GM12875 (cell line): Measurements from ENCODE around the gene F5.

Experiments used
- H3K4me3 ChIP-seq: one replicate; pipeline ENCODE4 v1.5.1; 2011; ENCODE audit warnings: low read depth, low read length, control low read depth
- TF ChIP-seq, protein P1 (sequence below): IDR thresholded peaks from 2 replicates; pipeline ENCODE4 v1.5.1; 2011; ENCODE audit warnings: low read depth, mild to moderate bottlenecking, control low read depth, inconsistent platforms, low read length, moderate library complexity, borderline replicate concordance; ENCODE audit not compliant: insufficient read depth

The F5 gene

DNA sequence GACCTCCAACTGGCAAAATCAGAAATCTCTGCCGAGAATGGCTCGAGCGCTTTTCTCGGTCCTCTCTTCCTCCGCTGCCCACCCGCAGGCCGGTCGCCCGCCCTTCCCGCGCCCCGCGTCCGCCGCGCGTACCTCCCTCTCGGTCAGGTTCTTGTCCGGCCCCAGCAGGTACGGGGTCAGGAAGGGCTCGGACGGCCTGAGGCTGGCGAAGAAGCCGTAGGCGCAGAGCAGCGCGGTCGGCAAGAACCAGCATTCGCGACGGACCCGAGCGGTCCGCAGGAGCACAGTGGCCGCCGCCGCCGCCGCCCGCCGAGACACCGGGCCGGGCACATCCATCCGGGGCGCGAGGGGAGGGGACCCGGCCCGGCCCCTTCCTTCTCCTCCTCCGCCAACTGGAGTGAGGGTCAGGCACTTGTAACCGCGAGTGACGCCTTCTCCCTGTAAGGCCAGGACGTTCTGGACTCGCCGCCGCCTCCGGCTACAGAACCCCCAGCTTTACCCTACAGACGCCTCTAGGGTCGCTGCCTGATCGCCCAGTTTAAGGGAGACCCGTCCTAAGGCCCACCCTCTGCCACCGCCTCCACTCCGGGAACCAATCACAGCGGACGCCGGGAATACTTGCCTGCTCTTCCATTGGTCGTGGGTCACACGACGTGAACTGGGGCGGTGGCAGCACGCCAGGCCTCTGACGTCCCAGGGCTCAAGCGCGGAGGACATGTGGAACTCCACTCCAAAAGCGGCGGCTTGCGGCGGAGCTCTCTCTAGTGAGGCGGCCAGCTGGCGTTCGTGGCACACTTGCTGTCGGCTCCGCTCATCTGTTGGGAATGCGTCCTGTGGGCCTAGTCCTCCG, 100.6 kb downstream of the F5 start, which contains the start of gene SLC19A2:
TSS of gene SLC19A2 (minus strand) at position 514 of the 850 bp plus-strand sequence. CDS start at position 336, 178 bp downstream.
- H3K4me3 ChIP-seq, result peak within 1 kb of the TSS; percentile 77
- TF ChIP-seq, protein P1, sequence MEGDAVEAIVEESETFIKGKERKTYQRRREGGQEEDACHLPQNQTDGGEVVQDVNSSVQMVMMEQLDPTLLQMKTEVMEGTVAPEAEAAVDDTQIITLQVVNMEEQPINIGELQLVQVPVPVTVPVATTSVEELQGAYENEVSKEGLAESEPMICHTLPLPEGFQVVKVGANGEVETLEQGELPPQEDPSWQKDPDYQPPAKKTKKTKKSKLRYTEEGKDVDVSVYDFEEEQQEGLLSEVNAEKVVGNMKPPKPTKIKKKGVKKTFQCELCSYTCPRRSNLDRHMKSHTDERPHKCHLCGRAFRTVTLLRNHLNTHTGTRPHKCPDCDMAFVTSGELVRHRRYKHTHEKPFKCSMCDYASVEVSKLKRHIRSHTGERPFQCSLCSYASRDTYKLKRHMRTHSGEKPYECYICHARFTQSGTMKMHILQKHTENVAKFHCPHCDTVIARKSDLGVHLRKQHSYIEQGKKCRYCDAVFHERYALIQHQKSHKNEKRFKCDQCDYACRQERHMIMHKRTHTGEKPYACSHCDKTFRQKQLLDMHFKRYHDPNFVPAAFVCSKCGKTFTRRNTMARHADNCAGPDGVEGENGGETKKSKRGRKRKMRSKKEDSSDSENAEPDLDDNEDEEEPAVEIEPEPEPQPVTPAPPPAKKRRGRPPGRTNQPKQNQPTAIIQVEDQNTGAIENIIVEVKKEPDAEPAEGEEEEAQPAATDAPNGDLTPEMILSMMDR, result peak; percentile 37; the same call in 1 of the 2 replicates

DNA sequence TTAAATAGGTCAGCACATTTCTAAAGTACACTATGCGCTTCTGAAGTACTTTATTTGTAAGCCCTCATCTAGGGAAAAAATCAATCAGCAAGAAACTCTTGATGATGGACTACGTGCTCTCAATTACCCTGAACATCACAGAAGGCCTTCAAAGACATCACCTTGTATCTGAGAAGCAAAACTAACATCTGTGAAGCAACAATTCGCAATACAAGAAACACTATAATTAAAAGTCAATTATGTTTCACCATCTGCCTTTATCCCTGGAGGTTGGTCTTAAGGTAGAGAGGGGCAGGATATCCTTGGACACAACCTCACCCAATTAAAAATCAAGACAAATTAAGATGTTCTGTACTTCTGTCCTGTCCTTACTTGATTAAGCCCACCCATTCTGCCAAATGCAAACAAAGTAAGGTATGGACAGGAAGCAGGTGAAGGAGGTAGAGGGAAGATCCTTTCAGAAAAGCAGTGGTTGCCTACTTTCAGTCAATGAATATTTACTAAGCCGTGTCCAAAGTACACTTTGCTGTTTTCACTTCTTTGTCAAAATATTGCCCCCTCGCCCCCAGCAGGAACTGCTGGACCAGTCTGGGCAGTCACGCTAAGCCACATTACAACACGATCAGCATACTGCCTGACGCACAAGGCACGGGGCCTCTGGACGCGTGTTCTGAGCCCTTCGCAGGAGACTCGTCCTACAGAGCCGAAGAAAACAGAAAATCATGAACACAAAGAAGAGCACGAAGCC, 101.4 kb downstream of the F5 start:
- peak overlapping the region; percentile 77 for H3K4me3 ChIP-seq
- TF ChIP-seq, protein P1, result no peak

DNA sequence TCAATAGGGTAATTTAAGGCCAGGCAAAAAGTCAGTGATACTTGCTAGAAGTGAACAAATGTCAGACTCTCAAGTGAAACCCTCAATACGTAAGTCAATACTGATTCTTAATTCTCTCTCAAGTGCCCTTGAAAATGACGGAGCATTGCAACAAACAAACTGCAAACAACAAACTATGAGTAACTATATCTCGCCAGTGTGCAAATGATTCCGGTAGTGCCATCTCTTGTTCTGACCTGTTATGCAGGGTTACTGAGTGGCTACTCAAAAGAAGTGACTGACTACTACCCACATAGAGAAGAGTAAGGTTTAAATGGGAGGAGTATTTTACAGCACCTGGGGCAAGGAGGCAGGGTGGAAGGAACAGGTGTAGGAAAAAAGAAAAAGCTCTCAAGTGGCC, 102.2 kb downstream of the F5 start:
- no peak overlapping the region for H3K4me3 ChIP-seq
- TF ChIP-seq, protein P1, result no peak

DNA sequence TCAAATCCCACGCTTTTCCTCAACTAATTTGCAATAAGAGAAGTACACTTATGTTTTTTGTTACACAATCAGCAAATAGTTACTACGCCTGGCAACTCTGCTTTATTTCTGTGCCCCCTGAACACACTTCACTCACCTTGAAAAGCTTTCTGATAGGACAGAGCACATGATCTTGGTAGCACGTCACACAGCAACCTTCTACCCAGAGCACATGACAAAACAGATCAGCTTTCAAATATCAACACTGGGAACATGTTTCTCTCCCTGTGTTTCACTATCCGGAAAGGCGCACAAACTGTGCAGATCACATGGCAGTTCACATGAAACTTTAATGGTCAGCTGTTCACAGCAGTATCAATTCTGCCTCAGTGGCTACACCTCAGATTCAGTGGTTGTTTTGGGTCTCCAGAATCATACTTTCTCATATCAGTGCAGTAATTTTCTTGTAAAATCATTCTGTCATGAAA, 102.7 kb downstream of the F5 start:
- TF ChIP-seq, protein P1, result no peak
- H3K4me3 ChIP-seq, result no peak overlapping the region

DNA sequence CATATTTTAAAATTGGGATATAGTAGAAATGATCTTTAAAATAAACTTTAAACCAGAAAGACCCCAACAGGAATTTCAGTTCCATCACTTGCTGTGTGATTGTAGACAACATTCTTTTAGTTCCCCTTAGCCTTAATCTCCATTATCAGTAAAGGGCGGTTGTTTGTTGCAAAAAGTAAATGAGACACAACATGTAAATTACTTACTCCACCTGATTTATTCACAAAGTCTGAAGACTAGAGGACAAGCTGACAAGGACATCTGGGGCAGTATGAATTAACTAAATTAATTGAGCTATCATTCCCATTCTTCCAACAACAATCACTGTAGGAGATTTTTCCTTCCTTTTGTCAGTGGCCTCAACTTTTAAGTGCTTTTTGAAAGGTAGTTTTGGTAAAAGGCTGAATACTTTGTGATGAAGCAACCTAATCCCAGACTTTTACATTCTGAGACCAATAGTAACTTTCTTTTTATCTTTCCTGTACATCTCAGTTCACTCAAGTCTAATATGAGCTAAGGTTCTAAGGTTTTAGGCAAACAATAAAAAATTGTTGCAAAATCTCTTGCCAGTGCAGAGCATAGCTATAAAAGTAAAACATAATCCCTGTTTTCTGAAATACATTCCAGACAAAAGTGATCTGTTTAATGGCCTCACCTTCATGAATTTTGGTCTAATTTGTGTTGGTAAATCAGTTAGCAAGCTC, 106.8 kb downstream of the F5 start:
- TF ChIP-seq, protein P1, result no peak
- no peak overlapping the region for H3K4me3 ChIP-seq

DNA sequence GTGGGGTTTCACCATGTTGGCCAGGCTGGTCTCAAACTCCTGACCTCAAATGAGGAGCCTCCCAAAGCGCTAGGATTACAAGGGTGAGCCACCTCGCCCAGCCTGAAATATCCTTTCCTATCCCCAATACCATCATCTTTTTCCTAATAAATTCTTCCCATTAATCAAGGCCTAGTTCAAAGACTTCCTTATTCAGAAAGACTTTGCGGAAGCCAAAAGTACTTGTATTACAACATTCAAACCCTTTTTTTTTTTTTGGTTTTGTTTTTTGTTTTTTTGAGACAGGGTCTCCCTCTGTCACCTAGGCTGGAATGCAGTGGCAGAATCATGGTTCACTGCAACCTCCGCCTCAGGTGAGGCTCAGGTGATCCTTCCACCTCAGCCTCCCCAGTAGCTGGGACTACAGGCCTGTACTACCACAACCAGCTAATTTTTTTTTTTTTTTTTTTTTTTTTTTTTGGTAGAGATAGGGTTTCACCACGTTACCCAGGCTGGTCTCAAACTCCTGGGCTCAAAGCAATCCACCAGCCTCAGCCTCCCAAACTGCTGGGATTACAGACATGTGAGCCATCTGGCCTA, 108.1 kb downstream of the F5 start:
- TF ChIP-seq, protein P1, result no peak
- no peak overlapping the region for H3K4me3 ChIP-seq
